ENCODE results near the gene NIPAL1. TPM values are rescaled to one million over a fixed set of nuclear protein-coding genes. Genes with fewer than 3 reads are reported as not detected.

NIPAL1 gene
- total RNA-seq, 2 donors from 2014 or later = 0.68 to 2.4 TPM

DNA sequence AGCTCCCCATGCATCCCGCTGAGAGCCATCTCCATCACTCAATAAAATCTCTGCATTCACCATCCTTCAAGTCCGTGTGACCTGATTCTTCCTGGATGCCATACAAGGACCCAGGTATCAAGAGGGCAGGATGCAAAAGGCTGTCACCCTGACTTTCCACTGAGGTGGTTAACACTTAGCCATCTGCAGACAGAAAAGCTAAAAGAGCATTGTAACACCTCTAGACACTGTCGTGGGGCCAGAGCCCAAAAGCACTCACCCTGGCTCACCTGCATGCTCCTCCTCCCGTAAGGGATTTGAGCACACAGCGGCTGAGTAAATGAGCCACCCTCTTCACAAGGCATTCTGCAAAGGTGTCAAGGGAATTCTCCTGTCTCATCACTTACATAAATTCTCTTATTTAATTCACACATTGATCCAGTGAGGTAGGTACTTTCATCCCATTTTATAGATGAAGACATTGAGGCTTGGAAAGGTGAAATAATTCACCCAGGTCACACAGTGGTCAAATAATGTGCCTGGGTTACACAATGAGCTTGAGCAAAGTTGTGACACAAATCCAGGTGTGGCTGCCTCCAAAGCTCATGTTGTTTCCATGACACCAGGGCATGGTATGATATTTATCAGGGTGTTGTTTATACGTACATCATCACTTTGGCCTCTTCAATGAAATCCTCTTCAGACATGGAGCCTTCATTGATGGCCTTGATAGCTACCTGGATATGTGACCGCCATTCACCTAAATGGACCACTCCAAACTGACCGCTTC, 69.4 kb downstream of the NIPAL1 start:
- no peak for TF ChIP-seq CTCF (IDR thresholded peaks at IDR 0.05)
- H3K27me3 ChIP-seq (replicated peaks; ENCODE audit: insufficient read depth) = no peaks in the 10 kb centered on the region
- H3K4me3 ChIP-seq = no peak overlapping the region
- no peaks in the 10 kb centered on the region for H3K36me3 ChIP-seq
- ATAC-seq (ENCODE audit: insufficient number of reproducible peaks, low FRiP score, low read depth) = no peak
- no peaks in the 10 kb centered on the region for H3K4me1 ChIP-seq (ENCODE audit: control insufficient read depth in 1 of 2, low read depth in 2 of 2)
- H3K27ac ChIP-seq = no peak overlapping the region
- no peak for DNase-seq (ENCODE audit: low spot score)
- H3K9me3 ChIP-seq = no peaks in the 10 kb centered on the region

Other genes starting within 250 kb of the NIPAL1 start
- 1 to 10 TPM in 1 of 2 donors, under 1 TPM in 1; 0.63 to 1.9 TPM for gene CORIN, start 178.7 kb upstream of the NIPAL1 start, total RNA-seq
- gene NFXL1, start 102.2 kb upstream of the NIPAL1 start, total RNA-seq = 10 to 100 TPM in 1 of 2 donors, 1 to 10 TPM in 1; 5.6 to 13.1 TPM
- under 1 TPM in 1 of 2 donors, not detected in 1; 0.28 TPM for gene CNGA1, start 91 bp upstream of the NIPAL1 start, total RNA-seq
- gene TXK, start 117.5 kb downstream of the NIPAL1 start, total RNA-seq = 1 to 10 TPM; 2.7 to 2.8 TPM